ENCODE data around the gene DLG2.

GRCh38 chr11:83815736-83816135 lies 1811.4 kb downstream of the DLG2 start:
- TF ChIP-seq TAF1 (conservative IDR thresholded peaks at IDR 0.05) (no peak), CTCF (IDR thresholded peaks at IDR 0.05; ENCODE audit: low read depth, low read length, missing input control) (no peak), JUND (IDR thresholded peaks at IDR 0.05) (no peak), YY1 (IDR thresholded peaks at IDR 0.05) (no peak), RAD21 (IDR thresholded peaks at IDR 0.05) (no peak), MAX (IDR thresholded peaks at IDR 0.05) (no peak), GABPA (IDR thresholded peaks at IDR 0.05 in 1 of 2, conservative IDR thresholded peaks at IDR 0.05 in 1 of 2) (no peak), HNF4A (conservative IDR thresholded peaks at IDR 0.05) (no peak), ZBTB33 (IDR thresholded peaks at IDR 0.05) (no peak), SP1 (IDR thresholded peaks at IDR 0.05) (no peak), NR2F2 (IDR thresholded peaks at IDR 0.05) (no peak)
